GM12878 (cell line): ENCODE data around the gene PDE3B. TPM values are rescaled to one million over a fixed set of nuclear protein-coding genes. Genes with fewer than 3 reads are reported as not detected.

Source experiments
- ATAC-seq: fragments of 200-7000 bp; cut with Tn5 transposase; 3 replicates; pipeline ENCODE4 v1.9.1; 2020; ENCODE audit warnings: mild to moderate bottlenecking, moderate library complexity
- BruUV-seq: library from RNA; stranded (reverse); fragments of 400-500 nt; replicated peaks from 2 replicates; lab custom pipeline; 2021; lab: Mats Ljungman, UMichigan
- CTCF ChIA-PET: fragments of 300-600 bp; sonication (Branson Sonifier 250); formaldehyde crosslinking; extraction: SDS; loops from one replicate; lab custom pipeline; 2021; ENCODE audit warnings: inconsistent platforms; lab: Yijun Ruan, JAX
- POLR2A ChIA-PET: fragments of 350-600 bp; formaldehyde crosslinking; extraction: SDS; loops from one replicate; lab custom pipeline; 2021; ENCODE audit warnings: inconsistent platforms; lab: Charles Lee
- RAD21 ChIA-PET: fragments of 300-600 bp; sonication (Branson Sonifier 250); formaldehyde crosslinking; loops from one replicate; lab custom pipeline; 2023; ENCODE audit warnings: antibody characterized with exemption; ENCODE audit not compliant: unreplicated experiment; lab: Charles Lee
- SMC1A ChIA-PET: fragments of 300-600 bp; sonication (Branson Sonifier 250); formaldehyde crosslinking; loops from one replicate; lab custom pipeline; 2023; ENCODE audit not compliant: unreplicated experiment, uncharacterized antibody; lab: Charles Lee
- DNase-seq: peaks from one replicate; pipeline ENCODE4 v3.0.0-alpha.2; 2011; ENCODE audit warnings: low read depth, low spot score
- FAIRE-seq: peaks from 3 replicates; lab custom pipeline; 2011; peaks lifted over from hg19 to GRCh38; lab: Jason Lieb, UNC
- H2AFZ ChIP-seq: 2 replicates; pipeline ENCODE4 v1.6.0; 2011; ENCODE audit warnings: low read depth, low read length, control low read depth; ENCODE audit not compliant: control insufficient read depth
- H3K27ac ChIP-seq: 2 replicates; pipeline ENCODE4 v1.5.1; 2011; ENCODE audit warnings: control low read depth; ENCODE audit not compliant: control insufficient read depth, insufficient read depth
- H3K27me3 ChIP-seq, 2 experiments: replicated peaks in 1 of 2; 2 replicates each; pipeline versions ENCODE4 v1.6.0 to v1.6.1; 2011; ENCODE audit warnings: low read length in 1 of 2; ENCODE audit not compliant: control insufficient read depth in 2 of 2, insufficient read depth in 2 of 2
- H3K36me3 ChIP-seq, 2 experiments: 2 replicates each; pipeline ENCODE4 v1.5.1; 2011; ENCODE audit warnings: low read length in 1 of 2; ENCODE audit not compliant: control insufficient read depth in 2 of 2, insufficient read depth in 2 of 2
- H3K4me1 ChIP-seq: 2 replicates; pipeline ENCODE4 v1.6.1; 2011; ENCODE audit warnings: mild to moderate bottlenecking, low read length, moderate library complexity, mixed read lengths; ENCODE audit not compliant: control insufficient read depth, insufficient read depth
- H3K4me2 ChIP-seq: 2 replicates; pipeline ENCODE4 v1.6.0; 2011; ENCODE audit warnings: control low read depth; ENCODE audit not compliant: control insufficient read depth, insufficient read depth
- H3K4me3 ChIP-seq: fragments of 200-600 bp; sonication (generic); 2 replicates; pipeline ENCODE4 v1.5.1; 2016
- H3K79me2 ChIP-seq: 2 replicates; pipeline ENCODE4 v1.6.0; 2011; ENCODE audit warnings: low read length; ENCODE audit not compliant: control insufficient read depth, insufficient read depth
- H3K9ac ChIP-seq: 2 replicates; pipeline ENCODE4 v1.8.0; 2011; ENCODE audit warnings: low read length, control low read depth, mixed read lengths; ENCODE audit not compliant: control insufficient read depth, insufficient read depth
- H3K9me3 ChIP-seq: replicated peaks from 3 replicates; pipeline ENCODE4 v1.5.1; 2011; ENCODE audit warnings: mild to moderate bottlenecking, low read length; ENCODE audit not compliant: control insufficient read depth, insufficient read depth
- H4K20me1 ChIP-seq: 2 replicates; pipeline ENCODE4 v1.6.0; 2011; ENCODE audit not compliant: control insufficient read depth, insufficient read depth
- EGR1 ChIP-seq, 2 experiments: IDR thresholded peaks; 1 replicate in 1 of 2; 2 replicates in 1 of 2; pipeline ENCODE4 v1.6.1; 2011 to 2012; ENCODE audit warnings: low read depth in 2 of 2, low read length in 2 of 2, borderline replicate concordance in 1 of 2, mild to moderate bottlenecking in 1 of 2, moderate library complexity in 1 of 2
- HDAC6 ChIP-seq: fragments of 200-600 bp; sonication (generic); IDR thresholded peaks from one replicate; pipeline ENCODE4 v1.8.0; 2017; ENCODE audit warnings: antibody characterized with exemption; ENCODE audit not compliant: unreplicated experiment
- IKZF1 ChIP-seq: fragments of 450-650 bp; conservative IDR thresholded peaks from 2 replicates; pipeline ENCODE4 v1.6.1; 2017; ENCODE audit warnings: antibody characterized with exemption, mild to moderate bottlenecking
- LARP7 ChIP-seq: fragments of 450-650 bp; IDR thresholded peaks from 2 replicates; pipeline ENCODE4 v1.6.1; 2017; ENCODE audit warnings: mild to moderate bottlenecking
- NFYB ChIP-seq: IDR thresholded peaks from 2 replicates; pipeline ENCODE4 v1.6.1; 2011; ENCODE audit warnings: low read depth, mild to moderate bottlenecking, low read length, improper control_type of control experiment, moderate library complexity; ENCODE audit not compliant: insufficient read depth
- SIN3A ChIP-seq: IDR thresholded peaks from 2 replicates; pipeline ENCODE4 v1.6.1; 2012; ENCODE audit warnings: low read depth, low read length, improper control_type of control experiment
- WGBS: methylation state at CpG from one replicate; pipeline ENCODE4 v1.1.6; 2016; ENCODE audit warnings: low lambda C conversion rate; ENCODE audit not compliant: insufficient replicate concordance, insufficient coverage; ENCODE audit errors: missing lambda C conversion rate; 5-methylcytosine and 5-hydroxymethylcytosine counted together
- in situ Hi-C: fragments of 300-500 bp; cut with MboI; formaldehyde crosslinking; loops from 9 replicates; pipeline ENCODE4 v1.14.3; 2018; ENCODE audit warnings: mixed read lengths
- intact Hi-C: fragments of 100-400 bp; cut with micrococcal nuclease; formaldehyde crosslinking; loops from one replicate; pipeline ENCODE4 v1.14.2; 2022; ENCODE audit not compliant: unreplicated experiment
- polyA plus RNA-seq, 11 experiments: library from polyadenylated mRNA; depleted of rRNA in 4 of 11; unstranded in 6 of 11; stranded (reverse) in 5 of 11; fragments of >200 nt; fragmentation: Nextera tagmentation in 4 of 11; fragmentation: Illumina TruSeq in 1 of 11; extraction: Ambion mirVana in 4 of 11; extraction: Trizol in 1 of 11; gene quantifications; 1 replicate in 1 of 11; 2 replicates in 10 of 11; pipeline versions ENCODE4 v1.2.1 to v1.2.3, GENCODE V29; 2011 to 2016; ENCODE audit warnings: inconsistent platforms in 2 of 11, missing spikeins in 2 of 11, low read depth in 1 of 11
- total RNA-seq, 4 experiments: library from RNA; depleted of rRNA in 3 of 4; stranded (reverse); fragments of >200 nt in 3 of 4; fragmentation: Illumina TruSeq in 1 of 4; extraction: Trizol in 1 of 4; gene quantifications; 2 replicates each; pipeline versions ENCODE4 v1.2.1 to v1.2.3, GENCODE V29; 2013 to 2021
- TF ChIP-seq, protein P1 (sequence below): fragments of 450-650 bp; IDR thresholded peaks from 2 replicates; pipeline ENCODE4 v1.6.1; 2018; ENCODE audit warnings: borderline replicate concordance, mild to moderate bottlenecking; ENCODE audit not compliant: partially characterized antibody

Gene PDE3B
- total and polyA plus RNA-seq, 10 of the 15 experiments (the other 5 are each of a cell fraction or from before 2014, with no cell fraction given), result 0.04 to 3.1 (median 1.9) TPM

- no peak for FAIRE-seq
- 41% methylated on average over 38 of the region's 52 CpGs for WGBS
Measured at GRCh38 chr11:14642873-14643696, 519 bp upstream of the PDE3B start.

DNA sequence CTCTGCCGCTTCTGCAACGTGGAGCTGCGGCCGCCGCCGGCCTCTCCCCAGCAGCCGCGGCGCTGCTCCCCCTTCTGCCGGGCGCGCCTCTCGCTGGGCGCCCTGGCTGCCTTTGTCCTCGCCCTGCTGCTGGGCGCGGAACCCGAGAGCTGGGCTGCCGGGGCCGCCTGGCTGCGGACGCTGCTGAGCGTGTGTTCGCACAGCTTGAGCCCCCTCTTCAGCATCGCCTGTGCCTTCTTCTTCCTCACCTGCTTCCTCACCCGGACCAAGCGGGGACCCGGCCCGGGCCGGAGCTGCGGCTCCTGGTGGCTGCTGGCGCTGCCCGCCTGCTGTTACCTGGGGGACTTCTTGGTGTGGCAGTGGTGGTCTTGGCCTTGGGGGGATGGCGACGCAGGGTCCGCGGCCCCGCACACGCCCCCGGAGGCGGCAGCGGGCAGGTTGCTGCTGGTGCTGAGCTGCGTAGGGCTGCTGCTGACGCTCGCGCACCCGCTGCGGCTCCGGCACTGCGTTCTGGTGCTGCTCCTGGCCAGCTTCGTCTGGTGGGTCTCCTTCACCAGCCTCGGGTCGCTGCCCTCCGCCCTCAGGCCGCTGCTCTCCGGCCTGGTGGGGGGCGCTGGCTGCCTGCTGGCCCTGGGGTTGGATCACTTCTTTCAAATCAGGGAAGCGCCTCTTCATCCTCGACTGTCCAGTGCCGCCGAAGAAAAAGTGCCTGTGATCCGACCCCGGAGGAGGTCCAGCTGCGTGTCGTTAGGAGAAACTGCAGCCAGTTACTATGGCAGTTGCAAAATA is 816 bp downstream of the PDE3B start:
- Histone ChIP-seq H4K20me1 (no peaks in the 10 kb centered on the region), H3K4me2 (peak overlapping the region; percentile 89), H2AFZ (peak overlapping the region; percentile 62), H3K9ac (no peak overlapping the region), H3K9me3 (no peaks in the 10 kb centered on the region), H3K36me3 (no peaks in the 10 kb centered on the region)
- ChIA-PET SMC1A (no interaction called here), RAD21 (no interaction called here), POLR2A (no interaction called here)
- FAIRE-seq, result no peak
- intact Hi-C loops, result loop anchor here (2.0 to 5.0 kb wide), 3 partner anchors 108 to 658 kb away; no protein-coding TSS in a partner anchor
- no peak for TF ChIP-seq SIN3A
- peak; percentile 47 for TF ChIP-seq HDAC6
- TF ChIP-seq, protein P1, sequence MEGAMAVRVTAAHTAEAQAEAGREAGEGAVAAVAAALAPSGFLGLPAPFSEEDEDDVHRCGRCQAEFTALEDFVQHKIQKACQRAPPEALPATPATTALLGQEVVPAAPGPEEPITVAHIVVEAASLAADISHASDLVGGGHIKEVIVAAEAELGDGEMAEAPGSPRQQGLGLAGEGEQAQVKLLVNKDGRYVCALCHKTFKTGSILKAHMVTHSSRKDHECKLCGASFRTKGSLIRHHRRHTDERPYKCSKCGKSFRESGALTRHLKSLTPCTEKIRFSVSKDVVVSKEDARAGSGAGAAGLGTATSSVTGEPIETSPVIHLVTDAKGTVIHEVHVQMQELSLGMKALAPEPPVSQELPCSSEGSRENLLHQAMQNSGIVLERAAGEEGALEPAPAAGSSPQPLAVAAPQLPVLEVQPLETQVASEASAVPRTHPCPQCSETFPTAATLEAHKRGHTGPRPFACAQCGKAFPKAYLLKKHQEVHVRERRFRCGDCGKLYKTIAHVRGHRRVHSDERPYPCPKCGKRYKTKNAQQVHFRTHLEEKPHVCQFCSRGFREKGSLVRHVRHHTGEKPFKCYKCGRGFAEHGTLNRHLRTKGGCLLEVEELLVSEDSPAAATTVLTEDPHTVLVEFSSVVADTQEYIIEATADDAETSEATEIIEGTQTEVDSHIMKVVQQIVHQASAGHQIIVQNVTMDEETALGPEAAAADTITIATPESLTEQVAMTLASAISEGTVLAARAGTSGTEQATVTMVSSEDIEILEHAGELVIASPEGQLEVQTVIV, result no peak
- TF ChIP-seq IKZF1, result no peak
- TF ChIP-seq, all 136 proteins: peak for 1
- H3K27me3 ChIP-seq, result peaks cover 0 to 6% of the 10 kb centered on the region in 2 experiments; a peak in 3 of 4 replicates
- DNase-seq (no peak), ATAC-seq (peak; percentile 77)
- H3K79me2 ChIP-seq, result no peaks in the 10 kb centered on the region
- CTCF ChIA-PET, result no interaction called here
- peak overlapping the region; percentile 61 for H3K4me3 ChIP-seq
- under 1% methylated on average over 56 of the region's 65 CpGs for WGBS
- in situ Hi-C loops, result no loop called here
- no peaks in the 10 kb centered on the region for H3K4me1 ChIP-seq
- BruUV-seq, result no TSS peak
- H3K27ac ChIP-seq, result no peak overlapping the region

More at GRCh38 chr11:14642873-14643696, 519 bp upstream of the PDE3B start:
- ChIA-PET CTCF (no interaction called here), POLR2A (no interaction called here), RAD21 (no interaction called here), SMC1A (no interaction called here)
- H3K79me2 ChIP-seq, result no peaks in the 10 kb centered on the region
- intact Hi-C loops, result loop anchor here (5.0 kb wide), 1 partner anchor 659 kb away; no protein-coding TSS in a partner anchor
- peak overlapping the region; percentile 89; the same call in 1 of the 2 replicates for H3K4me2 ChIP-seq
- TF ChIP-seq EGR1 (IDR thresholded peaks at IDR 0.05; ENCODE audit: borderline replicate concordance in 1 of 2, low read depth in 2 of 2, low read length in 2 of 2) (peak in 1 of 2 experiments; percentile 53; a peak in 1 of 3 replicates), NFYB (no peak), LARP7 (no peak)
- no peaks in the 10 kb centered on the region for H4K20me1 ChIP-seq
- no peaks in the 10 kb centered on the region for H3K36me3 ChIP-seq
- ATAC-seq (no peak), DNase-seq (no peak)
- in situ Hi-C loops, result no loop called here
- peaks cover 0 to 6% of the 10 kb centered on the region in 2 experiments; a peak in 3 of 4 replicates for H3K27me3 ChIP-seq
- H3K27ac ChIP-seq, result no peak overlapping the region
- H3K9ac ChIP-seq, result no peak overlapping the region
- no TSS peak for BruUV-seq
- H3K9me3 ChIP-seq, result no peaks in the 10 kb centered on the region
- peak overlapping the region; percentile 36; the same call in 1 of the 2 replicates for H2AFZ ChIP-seq
- no peaks in the 10 kb centered on the region for H3K4me1 ChIP-seq
- H3K4me3 ChIP-seq, result no peak overlapping the region
